Regular cardiac myocyte (primary cell): ENCODE results near the gene TGFBR1. TPM values are rescaled to one million over a fixed set of nuclear protein-coding genes. Genes with fewer than 3 reads are reported as not detected.

ENCODE experiments used
- total RNA-seq: library from RNA; depleted of rRNA; stranded (reverse); fragments of >200 nt; gene quantifications from 2 replicates; pipeline ENCODE4 v1.2.3, GENCODE V29; 2014

Gene TGFBR1
- 42.4 and 112 TPM in 2 replicates for total RNA-seq

DNA sequence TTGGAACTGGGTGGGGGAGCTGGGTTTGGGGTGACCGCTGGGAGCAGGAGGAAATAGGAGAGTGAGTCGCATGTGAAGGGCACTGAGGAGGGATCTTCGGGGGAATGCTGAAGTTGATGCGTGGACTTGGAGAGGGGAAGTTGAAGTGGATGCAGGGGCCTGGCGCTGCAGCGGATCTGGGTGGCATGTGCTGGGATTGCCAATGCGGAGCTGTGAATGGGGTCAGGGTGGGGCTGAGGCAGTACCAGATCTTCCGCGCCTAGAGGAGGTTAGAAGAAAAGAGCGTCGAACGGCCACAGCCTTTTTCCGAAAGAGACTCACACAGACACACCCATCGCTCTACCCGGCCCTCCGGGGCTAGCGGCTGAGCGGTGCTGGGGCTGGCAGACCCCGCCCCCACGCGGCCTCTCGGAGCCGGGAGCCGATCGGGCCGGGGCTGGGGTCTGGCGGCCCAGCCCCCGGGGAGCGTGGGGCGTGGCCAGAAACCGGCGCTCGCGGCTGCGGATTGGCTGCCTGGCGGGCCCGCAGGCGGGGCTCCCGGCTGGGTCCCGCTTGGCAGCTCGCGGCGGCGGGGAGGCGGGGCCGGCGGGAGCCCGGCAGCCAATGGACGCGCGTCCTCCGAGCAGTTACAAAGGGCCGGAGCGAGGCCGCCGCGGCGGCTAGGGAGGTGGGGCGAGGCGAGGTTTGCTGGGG lies at the start of gene TGFBR1:
Gene TGFBR1 (plus strand): TSS at position 655 of the 693 bp plus-strand sequence. CDS start 93 bp downstream, outside the sequence.

Other genes starting within 250 kb of the TGFBR1 start
- 5.9 and 122 TPM in 2 replicates for gene COL15A1, start 161.2 kb upstream of the TGFBR1 start, total RNA-seq
- 44.0 and 47.5 TPM in 2 replicates for gene ALG2, start 116.8 kb downstream of the TGFBR1 start, total RNA-seq
- gene SEC61B, start 117.2 kb downstream of the TGFBR1 start, total RNA-seq, result 93.0 and 165 TPM in 2 replicates